ENCODE data around the gene CCL5. TPM values are rescaled to one million over a fixed set of nuclear protein-coding genes. Genes with fewer than 3 reads are reported as not detected.

CCL5 gene
- total RNA-seq (2022) (7.0 and 28.7 TPM in 2 replicates), Bru-seq, nascent RNA (percentile 57 among the genes with signal in this experiment), BruChase-seq, experiment 1, labeled RNA remaining after a 6-hour chase (percentile 46 among the genes with signal in this experiment), BruChase-seq, experiment 2, labeled RNA remaining after a 2-hour chase (percentile 27 among the genes with signal in this experiment)
- long read RNA-seq, transcript CCL5-203 (4 exons, 719 nt) = minor isoform, 6 of 99 reads
- long read RNA-seq, transcript CCL5-201 (3 exons, 1,365 nt) = major isoform, 88 of 99 reads
- long read RNA-seq, partial matches to known transcripts = 2 of 99 reads
- long read RNA-seq, other reads (novel, unspliced or antisense) = 3 of 99 reads

GRCh38 chr17:35879773-35880654 is at the start of gene CCL5:
TSS of gene CCL5 (minus strand) at chr17:35880360.
- CTCF ChIA-PET = no interaction called here
- Mint-ChIP-seq H3K4me3 (ENCODE audit: low read depth, unreplicated experiment) (no peak within 1 kb of the TSS), H3K27ac (ENCODE audit: unreplicated experiment) (no peak within 1 kb of the TSS), H3K27me3 (ENCODE audit: unreplicated experiment) (peaks cover 16% of the 10 kb centered on the region), H3K9me3 (ENCODE audit: low read depth, unreplicated experiment) (no peaks in the 10 kb centered on the region), H3K36me3 (ENCODE audit: insufficient read depth, unreplicated experiment) (no peaks in the 10 kb centered on the region), H3K4me1 (ENCODE audit: low read depth, unreplicated experiment) (no peaks in the 10 kb centered on the region)
- BruUV-seq (replicated peaks) = TSS peak; percentile 54
- no peak for DNase-seq
- intact Hi-C loops (cut with micrococcal nuclease; ENCODE audit: unreplicated experiment) = no loop called here
- no peak for TF ChIP-seq CTCF (IDR thresholded peaks at IDR 0.05; ENCODE audit: unreplicated experiment)

GRCh38 chr17:35927714-35928113 is 47.6 kb upstream of the CCL5 start:
- Mint-ChIP-seq H3K9me3 (ENCODE audit: low read depth, unreplicated experiment) (no peaks in the 10 kb centered on the region), H3K4me1 (ENCODE audit: low read depth, unreplicated experiment) (no peaks in the 10 kb centered on the region), H3K27me3 (ENCODE audit: unreplicated experiment) (no peaks in the 10 kb centered on the region), H3K4me3 (ENCODE audit: low read depth, unreplicated experiment) (no peak overlapping the region), H3K36me3 (ENCODE audit: insufficient read depth, unreplicated experiment) (peaks cover 10% of the 10 kb centered on the region), H3K27ac (ENCODE audit: unreplicated experiment) (no peak overlapping the region)
- intact Hi-C loops (cut with micrococcal nuclease; ENCODE audit: unreplicated experiment) = no loop called here
- no peak for DNase-seq
- CTCF ChIA-PET = no interaction called here
- BruUV-seq (replicated peaks) = no TSS peak
- no peak for TF ChIP-seq CTCF (IDR thresholded peaks at IDR 0.05; ENCODE audit: unreplicated experiment)

- no peak for DNase-seq
- TF ChIP-seq CTCF (IDR thresholded peaks at IDR 0.05; ENCODE audit: unreplicated experiment) = no peak
- no peaks in the 10 kb centered on the region for H3K36me3 Mint-ChIP-seq (ENCODE audit: insufficient read depth, unreplicated experiment)
- intact Hi-C loops (cut with micrococcal nuclease; ENCODE audit: unreplicated experiment) = no loop called here
- H3K27me3 Mint-ChIP-seq (ENCODE audit: unreplicated experiment) = no peaks in the 10 kb centered on the region
- CTCF ChIA-PET = no interaction called here
- H3K9me3 Mint-ChIP-seq (ENCODE audit: low read depth, unreplicated experiment) = no peaks in the 10 kb centered on the region
- no peak overlapping the region for H3K4me3 Mint-ChIP-seq (ENCODE audit: low read depth, unreplicated experiment)
- BruUV-seq (replicated peaks) = no TSS peak
- no peaks in the 10 kb centered on the region for H3K4me1 Mint-ChIP-seq (ENCODE audit: low read depth, unreplicated experiment)
- H3K27ac Mint-ChIP-seq (ENCODE audit: unreplicated experiment) = no peak overlapping the region
These were observed 43.5 kb upstream of the CCL5 start for GRCh38 chr17:35923609-35924114.

GRCh38 chr17:35920229-35920628 is 40.1 kb upstream of the CCL5 start:
- Mint-ChIP-seq H3K27me3 (ENCODE audit: unreplicated experiment) (no peaks in the 10 kb centered on the region), H3K27ac (ENCODE audit: unreplicated experiment) (no peak overlapping the region), H3K4me1 (ENCODE audit: low read depth, unreplicated experiment) (no peaks in the 10 kb centered on the region), H3K4me3 (ENCODE audit: low read depth, unreplicated experiment) (no peak overlapping the region), H3K9me3 (ENCODE audit: low read depth, unreplicated experiment) (no peaks in the 10 kb centered on the region), H3K36me3 (ENCODE audit: insufficient read depth, unreplicated experiment) (no peaks in the 10 kb centered on the region)
- intact Hi-C loops (cut with micrococcal nuclease; ENCODE audit: unreplicated experiment) = no loop called here
- no peak for DNase-seq
- CTCF ChIA-PET = no interaction called here
- no peak for TF ChIP-seq CTCF (IDR thresholded peaks at IDR 0.05; ENCODE audit: unreplicated experiment)
- BruUV-seq (replicated peaks) = no TSS peak
